ENCODE results near the gene PRDX5. TPM values are rescaled to one million over a fixed set of nuclear protein-coding genes. Genes with fewer than 3 reads are reported as not detected.

PRDX5 gene
- total RNA-seq, 5 donors from 2014 or later (not counting 1 experiment from before 2014, with no cell fraction given): 35.8 to 86.7 (median 71.7) TPM

DNA sequence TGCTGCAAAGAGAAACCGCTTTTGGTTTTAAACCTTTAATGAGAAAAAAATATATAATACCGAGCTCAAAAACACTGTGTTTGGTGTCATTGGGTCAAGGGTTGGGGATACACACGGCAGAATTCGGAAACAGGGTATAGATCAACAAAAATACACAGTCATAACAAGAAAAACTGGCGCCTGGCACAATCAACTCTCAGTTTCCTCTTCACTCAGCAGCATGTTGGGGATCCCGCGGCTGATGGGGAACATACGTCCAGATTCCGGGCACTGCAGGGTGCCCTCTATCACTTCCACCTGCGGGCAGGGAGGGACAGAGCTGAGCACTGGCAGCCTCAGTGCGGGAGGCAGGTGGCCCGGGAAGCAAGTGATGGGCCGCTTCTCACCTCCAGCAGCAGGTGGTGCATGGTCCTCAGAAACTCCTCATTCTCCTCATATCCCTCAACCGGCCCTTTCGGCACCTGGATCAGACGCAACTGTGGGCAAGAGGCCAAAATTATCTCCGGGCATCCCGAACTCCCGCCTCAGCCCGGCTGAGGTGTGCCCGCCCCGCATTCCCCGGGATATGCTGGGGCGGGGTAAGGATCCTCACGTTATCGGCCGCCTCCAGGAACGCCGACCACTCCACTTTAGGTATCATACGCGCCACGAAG is 1.1 kb upstream of the PRDX5 start:
- DNase-seq (peak in 26 of 35 experiments; percentile 17 to 70 (median 42)), ATAC-seq (replicated peaks in 1 of 4) (peak in 1 of 4 experiments; percentile 5)
- Mint-ChIP-seq H3K9me3 (no peaks in the 10 kb centered on the region), H3K27ac (peak overlapping the region; percentile 99 to 100), H3K27me3 (no peaks in the 10 kb centered on the region), H3K36me3 (peaks cover 28% of the 10 kb centered on the region), H3K4me3 (peak overlapping the region; percentile 91 to 96 (median 93)), H3K4me1 (peaks cover 30 to 59% (median 44%) of the 10 kb centered on the region in 3 donors)
- H3K27ac ChIP-seq (ENCODE audit: low read length): peak overlapping the region; percentile 98
- ChIA-PET CTCF (interaction anchor here (0.6 to 2.6 kb wide), 13 partner anchors 12 to 1653 kb away, joined by 4 to 41 read pairs (median 11); partner anchors contain the start of genes CATSPERZ (in 1 of the 2), CCDC88B (in 1 of the 2), ESRRA (in 1 of the 2) and GPR137 (in 1 of the 2)), POLR2A (interaction anchor here (0.6 to 1.5 kb wide), 7 partner anchors 9 to 131 kb away, joined by 3 to 10 read pairs (median 5); partner anchors contain the start of genes BAD (in 1 of the 2), ESRRA (in 1 of the 2), GPR137 (in 1 of the 2) and STIP1 (in 1 of the 2))
- H3K4me1 ChIP-seq (ENCODE audit: control insufficient read depth in 1 of 2, extremely low read depth in 1 of 2, insufficient read depth in 2 of 2, low read length in 2 of 2): peaks cover 2 to 42% of the 10 kb centered on the region in 2 experiments
- H3K36me3 ChIP-seq (ENCODE audit: control insufficient read depth in 2 of 2, extremely low read depth in 1 of 2, insufficient read depth in 1 of 2, low read length in 1 of 2): peaks cover 0 to 35% of the 10 kb centered on the region in 2 donors
- peak overlapping the region; percentile 76 to 79 for H3K4me3 ChIP-seq (ENCODE audit: control insufficient read depth in 1 of 2, extremely low read depth in 1 of 2, low read length in 1 of 2)
- no peaks in the 10 kb centered on the region for H3K27me3 ChIP-seq (replicated peaks in 1 of 2; ENCODE audit: control insufficient read depth in 2 of 2, extremely low read depth in 1 of 2, insufficient read depth in 2 of 2, low read length in 1 of 2)
- H3K9me3 ChIP-seq: no peaks in the 10 kb centered on the region
- under 1% methylated on average over 27 of the region's 32 CpGs for WGBS (ENCODE audit: insufficient coverage)

DNA sequence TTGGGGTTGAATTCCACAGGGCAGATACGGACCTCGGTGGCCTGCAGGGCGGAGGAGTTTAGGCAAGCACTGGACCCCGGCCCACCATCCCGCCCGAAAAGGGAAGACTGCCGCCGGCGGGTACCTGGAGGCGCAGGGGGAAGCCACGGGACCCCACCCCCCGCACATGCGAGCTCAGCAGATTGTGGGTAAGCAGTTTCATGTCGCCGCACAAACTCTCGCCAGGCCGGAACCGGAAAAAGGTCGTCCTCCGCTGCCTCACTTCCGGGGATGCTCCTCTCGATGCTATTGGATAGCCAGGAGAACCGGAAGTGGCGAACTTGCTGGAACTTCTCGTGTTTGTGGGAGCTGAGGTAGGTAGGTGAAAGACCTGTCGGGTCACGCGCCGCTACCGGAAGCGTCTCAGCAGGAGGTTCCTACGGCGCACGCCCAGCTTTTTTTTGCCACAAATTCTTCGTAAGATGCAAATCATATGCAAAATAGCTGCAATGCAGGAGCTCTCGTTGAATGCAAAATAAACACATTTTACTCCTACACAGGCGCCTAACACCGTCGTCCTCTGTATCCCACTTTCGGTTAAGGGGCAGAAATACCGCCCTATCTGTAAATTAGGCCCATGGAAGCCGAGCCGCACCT is 478 bp upstream of the PRDX5 start, which contains the start of gene TRMT112:
Gene TRMT112 (minus strand): TSS at position 235 of the 636 bp plus-strand sequence. CDS start 33 bp downstream, at position 202.
- H3K9me3 Mint-ChIP-seq: no peaks in the 10 kb centered on the region
- peaks cover 28% of the 10 kb centered on the region for H3K36me3 Mint-ChIP-seq
- H3K4me3 Mint-ChIP-seq: peak within 1 kb of the TSS; percentile 91 to 96 (median 93)
- WGBS (ENCODE audit: insufficient coverage): under 1% methylated on average over 40 of the region's 43 CpGs
- H3K4me1 ChIP-seq (ENCODE audit: control insufficient read depth in 1 of 2, extremely low read depth in 1 of 2, insufficient read depth in 2 of 2, low read length in 2 of 2): peaks cover 2 to 42% of the 10 kb centered on the region in 2 experiments
- ChIA-PET POLR2A (interaction anchor here (0.6 to 1.5 kb wide), 16 partner anchors 13 to 1653 kb away, joined by 3 to 16 read pairs (median 5); partner anchors contain the start of genes CCDC88B (in 2 of the 2), BAD (in 1 of the 2), C11orf98 (in 1 of the 2) and CSKMT (in 1 of the 2)), CTCF (interaction anchor here (0.6 to 2.6 kb wide), 22 partner anchors 12 to 1654 kb away, joined by 3 to 41 read pairs (median 6); partner anchors contain the start of genes CATSPERZ (in 1 of the 2), CCDC88B (in 1 of the 2), ESRRA (in 1 of the 2) and FKBP2 (in 1 of the 2))
- H3K9me3 ChIP-seq: no peaks in the 10 kb centered on the region
- peak within 1 kb of the TSS; percentile 98 for H3K27ac ChIP-seq (ENCODE audit: low read length)
- peaks cover 0 to 37% of the 10 kb centered on the region in 2 donors for H3K36me3 ChIP-seq (ENCODE audit: control insufficient read depth in 2 of 2, extremely low read depth in 1 of 2, insufficient read depth in 1 of 2, low read length in 1 of 2)
- no peaks in the 10 kb centered on the region for H3K27me3 ChIP-seq (replicated peaks in 1 of 2; ENCODE audit: control insufficient read depth in 2 of 2, extremely low read depth in 1 of 2, insufficient read depth in 2 of 2, low read length in 1 of 2)
- DNase-seq (peak; percentile 82 to 99 (median 97)), ATAC-seq (replicated peaks in 1 of 4) (peak; percentile 82 to 84 (median 83))
- H3K4me1 Mint-ChIP-seq: peaks cover 29 to 57% (median 43%) of the 10 kb centered on the region in 3 donors
- H3K27me3 Mint-ChIP-seq: no peaks in the 10 kb centered on the region
- H3K27ac Mint-ChIP-seq: peak within 1 kb of the TSS; percentile 99 to 100
- H3K4me3 ChIP-seq (ENCODE audit: control insufficient read depth in 1 of 2, extremely low read depth in 1 of 2, low read length in 1 of 2): peak within 1 kb of the TSS; percentile 76 to 79

DNA sequence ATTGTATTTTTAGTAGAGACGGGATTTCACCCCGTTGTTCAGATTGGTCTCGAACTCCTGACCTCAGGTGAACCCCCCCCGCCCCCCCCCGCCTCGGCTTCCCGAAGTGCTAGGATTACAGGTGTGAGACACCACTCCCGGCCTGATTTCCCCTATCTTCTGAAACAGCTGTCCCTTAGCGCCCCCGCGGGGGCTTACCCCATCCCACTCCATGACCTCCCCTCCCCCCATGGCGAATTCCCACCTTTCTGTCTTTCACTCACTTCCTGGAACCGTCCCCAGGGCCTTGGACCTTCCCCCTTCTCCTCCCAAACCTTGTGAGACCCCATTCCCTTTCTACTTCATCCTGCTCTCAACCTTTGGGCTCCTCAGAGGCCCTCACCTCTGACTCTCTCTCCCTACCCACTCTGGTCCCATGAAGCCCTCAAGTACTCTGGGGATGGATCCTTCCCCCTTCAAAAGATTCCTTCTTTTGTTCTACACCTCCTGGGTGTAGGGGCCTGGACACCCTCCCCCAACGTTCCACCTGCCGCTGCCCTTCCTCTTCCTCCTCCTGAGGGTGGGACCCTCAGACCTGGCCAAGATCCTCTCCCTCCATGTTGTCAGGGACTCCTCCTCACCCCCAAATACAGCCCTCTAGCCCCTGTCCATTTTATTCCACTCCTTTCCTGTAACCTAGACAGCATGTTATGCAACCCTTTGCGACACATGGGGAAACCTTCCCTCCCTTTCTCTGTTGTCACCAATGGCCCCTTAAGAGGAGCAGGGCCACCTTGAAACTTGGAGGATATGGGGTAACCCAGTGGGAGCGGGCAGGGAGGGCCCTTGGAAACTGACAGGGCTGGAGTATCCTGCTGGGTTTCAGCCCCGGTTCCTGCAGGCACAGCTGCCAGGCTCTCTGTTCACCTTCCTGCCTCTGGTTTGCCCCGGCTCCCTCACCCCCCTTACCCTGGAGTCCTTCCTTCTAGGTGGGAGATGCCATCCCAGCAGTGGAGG is 1.1 kb downstream of the PRDX5 start:
- H3K4me3 Mint-ChIP-seq: peak overlapping the region; percentile 91 to 96 (median 93)
- peak in 1 of 35 experiments; percentile 49 for DNase-seq
- WGBS (ENCODE audit: insufficient coverage): 33% methylated on average over 9 of the region's 19 CpGs
- ATAC-seq (replicated peaks in 1 of 4): no peak
- no peaks in the 10 kb centered on the region for H3K27me3 Mint-ChIP-seq
- H3K4me1 Mint-ChIP-seq: peaks cover 22 to 49% (median 33%) of the 10 kb centered on the region in 3 donors
- no peaks in the 10 kb centered on the region for H3K27me3 ChIP-seq (replicated peaks in 1 of 2; ENCODE audit: control insufficient read depth in 2 of 2, extremely low read depth in 1 of 2, insufficient read depth in 2 of 2, low read length in 1 of 2)
- H3K36me3 Mint-ChIP-seq: peaks cover 18% of the 10 kb centered on the region
- peak overlapping the region; percentile 99 to 100 for H3K27ac Mint-ChIP-seq
- no peaks in the 10 kb centered on the region for H3K9me3 ChIP-seq
- H3K9me3 Mint-ChIP-seq: no peaks in the 10 kb centered on the region
- H3K36me3 ChIP-seq (ENCODE audit: control insufficient read depth in 2 of 2, extremely low read depth in 1 of 2, insufficient read depth in 1 of 2, low read length in 1 of 2): peaks cover 6 to 41% of the 10 kb centered on the region in 2 donors
- POLR2A ChIA-PET: interaction anchor here (0.6 to 1.3 kb wide), 4 partner anchors 19 to 1447 kb away, joined by 3 to 6 read pairs (median 4); partner anchors contain the start of gene CCDC88B (in 1 of the 2)
- CTCF ChIA-PET: interaction anchor here (0.7 to 2.6 kb wide), 8 partner anchors 13 to 1750 kb away, joined by 3 to 41 read pairs (median 16); partner anchors contain the start of genes CATSPERZ (in 1 of the 2), CCDC88B (in 1 of the 2), ESRRA (in 1 of the 2) and NUDT22 (in 1 of the 2)
- H3K27ac ChIP-seq (ENCODE audit: low read length): peak overlapping the region; percentile 98
- H3K4me1 ChIP-seq (ENCODE audit: control insufficient read depth in 1 of 2, extremely low read depth in 1 of 2, insufficient read depth in 2 of 2, low read length in 2 of 2): peaks cover 2 to 34% of the 10 kb centered on the region in 2 experiments
- H3K4me3 ChIP-seq (ENCODE audit: control insufficient read depth in 1 of 2, extremely low read depth in 1 of 2, low read length in 1 of 2): peak overlapping the region; percentile 76 to 79

DNA sequence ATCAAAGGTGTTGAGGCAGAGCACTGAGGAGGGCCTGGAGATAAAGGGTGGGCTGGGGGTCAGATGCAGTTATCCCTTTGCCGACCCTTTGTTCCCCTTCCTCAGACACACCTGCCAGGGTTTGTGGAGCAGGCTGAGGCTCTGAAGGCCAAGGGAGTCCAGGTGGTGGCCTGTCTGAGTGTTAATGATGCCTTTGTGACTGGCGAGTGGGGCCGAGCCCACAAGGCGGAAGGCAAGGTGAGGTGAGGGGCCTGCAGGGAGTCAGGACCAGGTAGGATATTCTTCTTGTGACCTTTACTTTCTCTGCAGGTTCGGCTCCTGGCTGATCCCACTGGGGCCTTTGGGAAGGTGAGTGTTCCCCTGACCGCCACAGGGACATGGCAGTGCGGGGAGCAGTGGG is 2.6 kb downstream of the PRDX5 start:
- Mint-ChIP-seq H3K9me3 (no peaks in the 10 kb centered on the region), H3K36me3 (peaks cover 15% of the 10 kb centered on the region), H3K4me1 (peaks cover 22 to 49% (median 33%) of the 10 kb centered on the region in 3 donors), H3K27me3 (no peaks in the 10 kb centered on the region), H3K27ac (no peak overlapping the region), H3K4me3 (peak overlapping the region in 1 of 3 donors; percentile 28)
- Histone ChIP-seq H3K27me3 (replicated peaks in 1 of 2; ENCODE audit: control insufficient read depth in 2 of 2, extremely low read depth in 1 of 2, insufficient read depth in 2 of 2, low read length in 1 of 2) (no peaks in the 10 kb centered on the region), H3K4me3 (ENCODE audit: control insufficient read depth in 1 of 2, extremely low read depth in 1 of 2, low read length in 1 of 2) (no peak overlapping the region), H3K9me3 (no peaks in the 10 kb centered on the region), H3K4me1 (ENCODE audit: control insufficient read depth in 1 of 2, extremely low read depth in 1 of 2, insufficient read depth in 2 of 2, low read length in 2 of 2) (peaks cover 2 to 34% of the 10 kb centered on the region in 2 experiments), H3K36me3 (ENCODE audit: control insufficient read depth in 2 of 2, extremely low read depth in 1 of 2, insufficient read depth in 1 of 2, low read length in 1 of 2) (peaks cover 6 to 26% of the 10 kb centered on the region in 2 donors), H3K27ac (ENCODE audit: low read length) (no peak overlapping the region)
- POLR2A ChIA-PET: no interaction called here
- CTCF ChIA-PET: interaction anchor here in 1 of 2 donors (0.6 kb wide), 1 partner anchor 10 kb away, joined by 3 read pairs; no protein-coding TSS in a partner anchor
- 86% methylated on average over 5 of the region's 7 CpGs for WGBS (ENCODE audit: insufficient coverage)
- DNase-seq (no peak), ATAC-seq (replicated peaks in 1 of 4) (no peak)

DNA sequence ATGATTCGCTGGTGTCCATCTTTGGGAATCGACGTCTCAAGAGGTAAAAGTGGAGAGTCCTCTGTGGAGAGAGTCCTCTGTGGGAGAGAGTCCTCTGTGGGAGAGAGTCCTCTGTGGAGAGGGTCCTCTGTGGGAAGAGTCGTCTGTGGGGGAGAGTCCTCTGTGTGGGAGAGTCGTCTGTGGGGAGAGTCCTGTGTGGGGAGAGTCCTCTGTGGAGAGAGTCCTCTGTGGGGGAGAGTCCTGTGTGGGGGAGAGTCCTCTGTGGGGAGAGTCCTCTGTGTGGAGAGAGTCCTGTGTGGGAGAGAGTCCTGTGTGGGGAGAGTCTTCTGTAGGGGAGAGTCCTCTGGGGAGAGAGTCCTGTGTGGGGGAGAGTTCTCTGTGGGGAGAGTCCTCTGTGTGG is 3.1 kb downstream of the PRDX5 start:
- CTCF ChIA-PET: no interaction called here
- 71% methylated on average over 4 of the region's 5 CpGs for WGBS (ENCODE audit: insufficient coverage)
- H3K36me3 ChIP-seq (ENCODE audit: control insufficient read depth in 2 of 2, extremely low read depth in 1 of 2, insufficient read depth in 1 of 2, low read length in 1 of 2): peaks cover 6 to 25% of the 10 kb centered on the region in 2 donors
- no peaks in the 10 kb centered on the region for H3K9me3 ChIP-seq
- ATAC-seq (replicated peaks in 1 of 4) (no peak), DNase-seq (no peak)
- Mint-ChIP-seq H3K36me3 (peaks cover 15% of the 10 kb centered on the region), H3K4me1 (peaks cover 22 to 49% (median 33%) of the 10 kb centered on the region in 3 donors), H3K27me3 (no peaks in the 10 kb centered on the region), H3K9me3 (no peaks in the 10 kb centered on the region), H3K4me3 (peak overlapping the region in 2 of 3 donors; percentile 13 to 28), H3K27ac (no peak overlapping the region)
- no peak overlapping the region for H3K4me3 ChIP-seq (ENCODE audit: control insufficient read depth in 1 of 2, extremely low read depth in 1 of 2, low read length in 1 of 2)
- no peaks in the 10 kb centered on the region for H3K27me3 ChIP-seq (replicated peaks in 1 of 2; ENCODE audit: control insufficient read depth in 2 of 2, extremely low read depth in 1 of 2, insufficient read depth in 2 of 2, low read length in 1 of 2)
- POLR2A ChIA-PET: no interaction called here
- peaks cover 2 to 34% of the 10 kb centered on the region in 2 experiments for H3K4me1 ChIP-seq (ENCODE audit: control insufficient read depth in 1 of 2, extremely low read depth in 1 of 2, insufficient read depth in 2 of 2, low read length in 2 of 2)
- H3K27ac ChIP-seq (ENCODE audit: low read length): no peak overlapping the region
